ENCODE data around the gene SLC44A4.

The SLC44A4 gene

DNA sequence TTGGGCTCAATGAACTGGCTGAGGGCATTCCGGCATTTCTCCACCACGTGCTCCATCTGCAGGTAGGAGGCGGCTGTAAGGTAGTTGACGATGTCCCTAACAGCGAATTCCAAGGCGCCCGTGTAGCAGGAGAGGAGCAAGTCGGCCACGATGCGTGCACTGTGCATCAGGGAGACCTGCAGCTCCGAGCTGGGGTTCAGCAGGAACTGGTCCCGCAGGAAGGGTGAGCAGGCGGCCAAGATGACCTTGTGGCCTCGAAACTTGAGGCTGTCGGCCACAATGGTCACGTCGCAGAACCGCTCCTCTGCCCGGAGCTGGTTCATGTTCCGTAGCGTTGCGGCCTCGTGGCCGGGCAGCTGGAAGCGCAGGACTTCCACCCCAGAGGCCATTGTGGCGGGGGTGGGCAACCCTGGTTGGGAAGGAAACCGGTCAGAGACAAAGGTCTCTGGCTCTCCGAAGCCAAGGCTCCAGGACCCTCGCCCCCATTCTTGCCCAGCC is 22.2 kb upstream of the SLC44A4 start:
- no peak for DNase-seq

DNA sequence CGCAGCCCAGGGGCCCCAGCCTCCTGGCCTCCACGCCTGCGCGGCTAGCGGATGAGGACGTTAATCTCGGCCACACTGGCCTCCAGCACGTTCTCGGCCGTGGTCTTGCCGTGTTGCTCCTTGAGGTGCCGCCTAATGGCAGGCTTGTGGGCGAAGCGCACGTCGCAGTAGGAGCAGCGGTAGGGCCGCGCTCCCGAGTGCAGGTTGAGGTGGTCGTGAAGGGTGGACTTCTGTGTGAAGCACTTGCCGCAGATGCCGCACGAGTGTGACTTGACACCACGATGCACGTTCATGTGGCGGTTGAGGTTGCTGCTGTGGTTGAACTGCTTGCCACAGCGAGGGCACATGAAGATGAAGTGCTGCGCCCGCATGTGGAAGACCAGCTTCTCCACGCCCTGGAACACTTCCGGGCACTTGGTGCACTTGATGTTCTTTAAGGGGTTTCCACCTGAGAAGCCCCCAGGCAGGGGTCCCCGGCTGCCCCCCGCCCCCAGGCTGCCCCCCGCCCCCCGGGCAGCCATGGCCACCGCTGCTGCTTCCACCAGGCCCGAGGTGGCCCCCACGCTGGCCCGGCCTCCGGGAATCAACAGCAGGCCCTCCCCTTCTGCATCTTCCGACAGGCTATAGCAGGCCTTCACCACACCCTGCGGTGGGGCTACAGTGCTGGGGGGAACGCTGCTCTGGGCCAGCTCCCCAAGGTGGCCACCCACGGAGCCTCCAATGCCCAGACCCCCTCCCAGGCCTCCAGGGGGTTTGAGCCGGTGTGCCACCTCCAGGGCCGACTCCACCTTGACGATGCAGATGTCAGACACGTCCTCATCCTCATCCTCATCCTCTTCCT is 21.3 kb upstream of the SLC44A4 start:
- no peak for DNase-seq

DNA sequence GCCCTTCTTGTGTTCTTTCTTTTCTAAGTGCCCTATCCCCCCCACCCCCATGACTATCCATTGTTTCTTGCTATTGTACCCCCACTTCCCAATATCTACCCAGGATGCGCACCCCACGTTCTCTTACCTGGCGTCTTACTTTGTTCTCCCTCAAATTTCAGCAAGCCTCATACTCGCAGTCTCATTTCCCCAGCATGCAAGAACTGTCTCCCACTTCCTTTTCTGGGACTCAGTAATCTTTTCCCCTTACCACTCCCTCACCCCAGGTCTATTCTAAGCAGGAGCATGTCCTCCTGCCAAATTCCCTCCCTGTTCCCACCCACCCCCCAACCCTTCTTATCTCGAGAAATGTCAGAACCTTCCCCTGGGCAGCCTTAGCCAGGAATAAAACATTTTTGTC is 20.4 kb upstream of the SLC44A4 start:
- no peak for DNase-seq

DNA sequence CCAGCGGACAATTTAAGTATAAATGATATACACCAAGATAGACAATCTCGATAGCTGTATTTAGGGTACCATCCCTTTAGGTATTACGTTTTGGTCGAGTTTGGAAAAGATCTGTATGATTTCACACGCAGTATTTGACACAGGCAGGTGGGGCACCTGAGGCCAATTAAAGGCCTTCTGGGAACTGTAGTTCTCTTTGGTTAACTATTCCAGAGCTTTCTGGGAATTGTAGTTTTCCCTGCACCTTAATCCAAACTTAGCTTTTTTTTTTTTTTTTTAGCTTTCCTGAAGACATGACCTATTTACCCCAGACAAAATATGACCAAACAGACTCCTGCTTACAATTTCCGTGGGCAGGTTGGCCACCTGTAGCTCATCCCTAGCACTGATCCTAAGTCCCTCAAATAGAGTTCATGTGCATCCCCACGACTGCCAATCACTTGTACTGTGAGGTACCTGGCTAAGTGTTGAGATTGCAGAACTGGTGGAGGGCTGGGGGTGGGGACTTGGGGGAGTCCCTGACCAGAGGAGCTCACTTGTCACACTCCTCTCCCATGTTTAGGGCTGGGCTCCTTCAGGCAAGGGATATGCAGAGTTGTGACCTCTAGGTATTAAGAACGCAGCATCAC is 19.7 kb upstream of the SLC44A4 start:
- DNase-seq, result no peak

DNA sequence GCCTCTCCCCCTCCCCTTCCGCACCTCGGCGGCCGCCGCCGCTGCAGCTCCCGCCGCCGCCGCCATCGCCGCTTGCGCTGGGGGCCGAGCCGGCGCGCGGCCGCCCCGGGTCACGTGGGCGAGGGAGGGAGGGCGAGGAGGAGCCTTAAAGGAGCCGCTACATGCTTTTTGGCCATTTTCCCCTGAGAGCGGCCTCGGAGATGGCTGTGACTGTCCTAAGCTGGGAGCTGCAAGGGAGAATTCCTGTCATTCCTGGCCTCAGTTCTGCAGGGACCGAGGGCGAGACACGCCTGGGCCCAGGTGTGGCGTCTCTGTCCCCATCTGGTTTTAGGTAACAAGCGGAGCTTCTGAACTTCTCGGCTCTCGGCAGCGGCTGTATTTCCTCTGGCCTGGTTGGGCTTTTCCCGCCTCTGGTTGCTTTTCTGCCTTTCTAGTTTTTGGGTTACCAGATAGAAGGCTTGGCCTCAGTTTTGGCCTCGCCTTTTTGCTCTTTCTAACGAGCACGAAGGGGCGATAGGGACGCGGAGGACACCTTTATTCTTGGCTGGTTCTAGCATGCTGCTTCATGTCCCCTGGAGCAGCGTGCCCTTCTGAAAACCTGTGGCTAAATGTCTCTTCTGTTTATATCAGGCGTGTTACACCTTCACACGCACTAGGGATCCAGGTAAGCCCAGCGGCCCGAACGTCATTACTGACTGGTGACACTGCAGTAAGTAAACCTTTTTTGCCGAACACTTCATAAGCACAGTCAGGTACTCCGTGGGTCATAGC is 19.0 kb upstream of the SLC44A4 start, which contains the start of gene EHMT2:
Gene EHMT2, minus strand, starts transcription at position 87 of the 771 bp plus-strand sequence. Its CDS starts 21 bp downstream, at position 66.
- DNase-seq, result peak; percentile 76

DNA sequence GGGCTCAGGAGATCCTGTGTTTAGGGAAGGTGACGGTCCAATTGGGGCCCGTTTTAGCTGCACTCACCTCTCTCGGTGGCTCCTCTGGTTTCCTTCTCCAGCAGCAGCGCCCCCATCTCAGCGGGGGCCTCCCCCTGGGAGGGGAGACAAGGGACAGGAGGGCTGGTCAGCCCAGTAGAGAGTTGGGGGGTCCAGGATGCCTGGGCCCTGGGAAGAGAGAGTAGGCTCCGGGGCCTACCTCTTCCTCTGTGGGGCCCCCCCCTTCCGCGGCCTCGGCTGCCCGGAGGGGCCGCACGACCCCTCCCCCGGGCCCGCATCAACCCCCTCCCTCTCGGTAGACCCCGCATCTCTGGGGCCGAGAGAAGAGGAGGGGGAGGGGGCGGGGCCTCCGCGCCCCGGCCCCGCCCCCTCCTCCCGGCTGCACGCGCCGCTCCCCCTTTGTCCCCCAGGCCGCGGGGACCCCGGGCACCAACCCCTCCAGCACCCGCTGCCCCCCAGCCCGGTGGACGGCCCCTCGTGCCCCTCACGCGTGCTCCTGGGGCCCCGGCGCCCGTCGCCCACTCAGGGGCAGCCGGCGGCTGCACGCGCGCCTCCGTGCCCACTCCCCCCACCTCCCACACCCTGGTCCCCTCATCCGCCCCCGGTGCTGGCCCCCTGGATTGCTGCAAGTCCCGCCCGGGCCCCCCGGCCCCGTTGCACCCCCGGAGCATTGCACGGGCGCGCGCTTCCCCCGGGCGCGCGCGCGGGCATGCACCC is 18.2 kb upstream of the SLC44A4 start:
- DNase-seq, result no peak

DNA sequence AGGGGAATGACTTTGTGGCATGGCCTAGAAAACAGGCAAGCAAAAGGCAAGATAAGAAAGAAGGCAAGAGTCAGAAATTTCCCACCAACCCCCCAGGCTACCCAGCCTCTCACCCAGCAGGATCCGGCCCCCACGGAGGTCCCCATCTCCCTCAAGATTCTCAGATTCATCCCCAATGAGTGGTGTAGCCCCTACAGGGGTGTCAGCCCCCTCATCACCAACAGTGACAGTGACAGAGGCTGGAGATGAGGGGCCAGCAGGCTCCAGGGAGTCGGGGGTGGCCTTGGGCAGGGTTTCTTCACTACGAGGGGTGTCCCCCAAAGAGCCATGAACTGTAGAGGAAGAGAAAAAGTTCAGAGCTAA is 17.7 kb upstream of the SLC44A4 start:
- DNase-seq, result no peak

DNA sequence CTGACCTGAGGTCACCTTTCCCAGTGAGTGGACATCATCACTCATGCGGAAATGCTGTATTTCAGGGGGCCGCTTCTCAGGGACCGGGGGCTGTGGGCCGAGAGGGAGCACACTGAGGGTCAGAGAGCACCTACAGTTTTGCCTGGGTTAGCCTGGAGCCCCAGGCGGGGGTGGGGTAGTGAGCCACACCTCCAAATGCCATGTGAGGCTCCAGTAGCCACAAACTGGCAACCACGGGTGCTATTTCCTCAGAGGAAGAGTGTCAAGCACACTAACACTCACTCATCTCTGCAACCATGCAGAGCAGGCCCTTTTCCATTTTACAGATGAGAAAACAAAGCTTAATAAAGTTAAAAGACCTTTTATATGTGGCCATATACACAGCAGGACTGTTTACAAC is 14.0 kb upstream of the SLC44A4 start:
- DNase-seq, result no peak

DNA sequence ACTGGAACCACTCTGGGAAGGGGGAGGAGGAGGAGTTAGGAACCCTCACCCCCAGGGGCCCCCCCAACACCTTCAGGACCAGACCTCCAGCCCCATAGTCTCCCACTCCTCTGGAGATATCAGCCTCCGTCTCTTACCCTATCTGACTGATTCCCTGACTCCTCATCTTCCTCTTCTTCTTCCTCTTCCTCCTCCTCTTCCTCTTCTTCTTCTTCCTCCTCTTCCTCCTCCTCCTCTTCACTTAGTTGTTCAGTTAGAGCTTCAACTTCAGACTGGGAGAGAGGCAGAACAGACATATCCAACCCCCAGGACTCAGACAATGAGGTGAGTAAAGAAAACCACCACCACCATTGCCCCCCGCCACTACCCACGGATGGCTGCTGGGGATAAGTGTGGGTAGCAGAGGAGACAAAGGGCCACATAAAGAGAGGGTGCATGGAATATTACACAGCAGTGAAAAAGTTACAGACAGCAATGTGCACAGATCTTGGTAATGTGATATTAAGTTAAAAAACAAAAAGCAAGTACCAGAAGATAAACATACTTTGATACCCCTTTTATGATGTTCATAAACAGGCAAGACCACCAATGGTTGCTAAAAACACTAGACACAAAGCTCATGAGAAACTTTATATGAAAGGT is 10.7 kb upstream of the SLC44A4 start:
- no peak for DNase-seq

DNA sequence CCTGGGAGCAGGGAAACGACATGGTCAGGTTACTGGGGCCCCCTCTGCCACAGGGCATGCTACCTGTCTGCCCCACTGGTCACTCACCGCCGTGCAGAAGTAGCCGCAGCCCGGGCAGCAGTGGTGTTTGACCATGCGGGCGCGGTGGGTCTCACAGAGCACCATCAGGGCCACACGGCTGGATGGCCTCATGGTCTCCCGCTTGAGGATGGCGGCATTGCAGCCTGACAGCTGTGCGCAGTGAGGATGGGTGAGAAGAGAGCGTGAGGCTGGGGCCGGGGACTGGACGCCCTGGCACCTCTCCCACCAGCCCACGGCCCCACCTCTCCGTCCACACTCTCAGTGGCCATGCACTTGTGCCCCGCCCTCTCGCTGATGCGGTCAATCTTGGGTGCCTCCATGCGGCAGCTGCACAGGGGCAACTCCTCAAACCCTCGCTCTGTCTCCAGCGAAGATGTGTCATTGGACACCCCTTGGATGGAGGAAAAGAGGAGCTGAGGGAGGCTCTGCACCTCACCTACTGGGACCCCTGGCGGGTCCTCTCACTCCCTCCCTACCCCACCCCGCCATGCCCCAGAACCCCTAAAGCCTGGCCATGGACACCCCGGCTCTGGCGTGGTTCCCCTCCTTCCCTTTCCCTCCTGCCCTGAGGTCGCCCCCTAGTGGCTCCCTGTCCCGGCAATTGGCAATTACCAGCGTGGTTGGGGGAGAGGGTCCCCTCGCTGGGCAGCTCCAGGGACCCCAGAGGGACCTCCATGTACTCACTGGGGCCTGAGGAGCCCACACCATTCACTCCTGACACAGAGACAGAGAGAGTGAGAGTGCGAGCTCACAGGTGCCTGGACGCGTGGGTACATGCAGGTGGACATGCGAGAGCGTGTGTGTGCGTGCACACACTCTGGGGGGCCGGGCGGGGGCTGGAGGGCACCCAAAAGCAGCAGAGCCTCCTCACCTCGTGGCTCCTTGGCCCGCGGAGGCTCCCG is 9.8 kb upstream of the SLC44A4 start:
- peak; percentile 54 for DNase-seq

DNA sequence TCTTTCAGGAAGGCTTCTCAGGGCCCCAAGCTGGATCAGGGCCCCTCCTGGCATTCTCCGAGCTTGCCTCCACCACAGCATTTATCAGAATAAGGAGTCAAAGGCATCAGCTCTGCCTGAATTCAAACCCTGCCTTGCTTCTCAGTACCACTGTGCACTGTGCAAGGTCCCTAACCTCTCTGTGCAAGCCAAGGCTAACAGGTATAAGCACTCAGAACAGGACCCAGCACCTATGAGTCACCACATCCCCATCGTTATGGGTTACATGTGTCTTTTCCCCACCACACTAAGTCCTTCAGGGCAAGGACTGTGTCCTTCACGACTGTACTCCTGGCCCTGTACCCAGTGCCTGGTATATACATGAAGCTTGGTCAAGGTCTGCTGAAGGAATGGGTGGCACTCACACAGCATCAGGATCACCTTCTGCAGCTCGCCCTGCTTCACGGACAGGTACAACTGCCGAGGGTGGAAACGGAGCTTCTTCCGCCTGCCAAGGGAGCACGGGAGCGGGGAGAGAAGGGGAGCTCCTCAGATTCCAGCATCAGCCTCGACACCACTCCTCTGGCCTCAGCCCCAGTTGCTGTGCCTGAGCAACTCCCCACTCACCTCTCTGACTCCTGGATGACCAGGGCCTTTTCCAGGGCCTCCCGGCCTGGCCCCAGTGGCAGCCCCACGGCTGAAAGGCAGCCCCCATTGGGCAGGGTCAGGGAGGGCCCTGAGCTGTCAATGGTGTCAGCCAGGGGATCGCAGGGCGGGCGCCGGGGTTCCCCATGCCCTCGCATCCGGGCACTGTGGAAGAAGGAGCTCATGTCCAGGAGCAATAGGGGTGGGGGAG is 8.6 kb upstream of the SLC44A4 start:
- no peak for DNase-seq

DNA sequence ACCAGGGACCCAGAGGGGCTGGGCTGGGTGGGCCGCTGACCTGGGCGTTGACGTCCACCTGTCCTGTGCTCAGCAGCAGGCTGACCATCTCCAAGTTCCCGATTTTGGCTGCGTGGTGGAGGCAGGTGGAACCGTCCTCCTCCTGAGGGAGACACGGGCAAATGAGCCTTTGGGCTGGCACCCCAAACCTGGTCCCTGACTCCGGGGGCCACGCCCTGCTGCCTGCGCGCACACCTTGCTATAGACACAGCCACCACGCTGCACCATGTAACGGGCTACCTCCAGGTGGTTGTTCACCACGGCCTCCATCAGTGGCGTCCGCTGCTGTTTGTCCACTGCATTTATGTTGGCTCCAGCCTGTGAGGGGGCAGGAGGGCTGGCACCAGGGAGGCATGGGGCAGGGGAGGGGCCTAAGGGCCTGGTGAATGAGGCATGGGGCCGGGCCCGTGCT is 7.8 kb upstream of the SLC44A4 start:
- no peak for DNase-seq

DNA sequence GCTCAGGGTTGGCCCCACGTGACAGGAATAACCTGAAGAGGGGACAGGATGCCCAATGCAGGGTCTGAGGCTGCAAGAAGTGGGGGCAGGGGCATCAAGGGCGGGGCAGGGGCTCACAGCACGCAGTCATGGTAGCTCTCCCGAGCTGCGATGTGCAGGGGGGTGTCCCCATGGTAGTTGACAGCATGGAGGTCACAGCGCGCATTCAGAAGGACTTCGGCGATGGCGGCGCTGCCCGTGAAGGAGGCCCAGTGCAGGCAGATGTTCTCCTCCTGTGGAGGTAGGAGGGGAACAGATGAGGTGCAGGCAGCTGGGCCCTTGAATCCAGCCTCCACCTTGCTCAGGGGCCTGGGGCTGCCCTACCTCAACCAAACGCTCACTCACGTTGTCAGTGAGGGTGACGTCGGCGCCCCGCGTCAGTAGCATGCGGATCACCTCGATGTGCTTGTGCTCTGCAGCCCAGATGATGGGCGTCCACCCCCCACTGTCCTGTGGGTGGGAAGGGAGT is 5.8 kb upstream of the SLC44A4 start:
- no peak for DNase-seq

DNA sequence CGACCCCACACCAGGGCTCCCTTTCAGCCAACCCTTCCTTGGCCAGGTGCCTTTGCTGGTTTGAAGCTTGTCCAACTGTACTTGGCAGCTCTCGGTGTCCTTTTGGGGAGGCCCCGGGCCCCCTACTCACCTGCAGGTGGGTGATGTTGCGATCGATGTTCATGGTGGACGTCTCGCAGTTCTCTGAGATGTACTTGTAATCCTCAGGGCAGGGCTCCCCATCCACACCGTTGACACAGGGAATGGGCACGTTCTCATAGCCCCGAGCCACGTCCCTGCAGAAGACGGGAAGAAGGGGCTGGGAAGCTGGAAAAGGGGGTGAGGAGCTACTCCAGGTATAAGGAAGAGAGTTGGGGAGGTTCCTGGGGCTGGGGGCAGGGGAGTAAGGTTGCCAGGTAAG is 4.9 kb upstream of the SLC44A4 start:
- no peak for DNase-seq

DNA sequence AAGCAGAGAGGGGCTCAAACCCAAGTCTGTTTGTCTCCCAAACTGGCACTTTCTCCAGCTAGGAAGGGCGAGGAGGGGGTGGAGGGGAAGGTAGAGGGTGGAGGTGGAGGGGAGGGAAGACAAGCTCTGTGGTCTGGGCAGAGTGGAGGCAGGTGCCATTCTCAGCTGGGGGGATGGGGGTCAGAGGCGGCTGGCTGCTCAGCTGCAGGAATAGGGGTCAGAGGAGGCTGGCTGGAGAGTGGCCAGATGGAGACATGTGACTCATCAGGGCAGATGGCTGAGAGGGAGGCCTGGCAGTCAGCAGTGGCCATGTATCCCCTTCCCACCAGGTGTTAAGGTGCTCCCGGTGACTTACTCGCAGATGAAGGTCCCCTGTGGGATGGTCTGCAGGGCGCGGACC is 3.5 kb upstream of the SLC44A4 start:
- DNase-seq, result no peak

DNA sequence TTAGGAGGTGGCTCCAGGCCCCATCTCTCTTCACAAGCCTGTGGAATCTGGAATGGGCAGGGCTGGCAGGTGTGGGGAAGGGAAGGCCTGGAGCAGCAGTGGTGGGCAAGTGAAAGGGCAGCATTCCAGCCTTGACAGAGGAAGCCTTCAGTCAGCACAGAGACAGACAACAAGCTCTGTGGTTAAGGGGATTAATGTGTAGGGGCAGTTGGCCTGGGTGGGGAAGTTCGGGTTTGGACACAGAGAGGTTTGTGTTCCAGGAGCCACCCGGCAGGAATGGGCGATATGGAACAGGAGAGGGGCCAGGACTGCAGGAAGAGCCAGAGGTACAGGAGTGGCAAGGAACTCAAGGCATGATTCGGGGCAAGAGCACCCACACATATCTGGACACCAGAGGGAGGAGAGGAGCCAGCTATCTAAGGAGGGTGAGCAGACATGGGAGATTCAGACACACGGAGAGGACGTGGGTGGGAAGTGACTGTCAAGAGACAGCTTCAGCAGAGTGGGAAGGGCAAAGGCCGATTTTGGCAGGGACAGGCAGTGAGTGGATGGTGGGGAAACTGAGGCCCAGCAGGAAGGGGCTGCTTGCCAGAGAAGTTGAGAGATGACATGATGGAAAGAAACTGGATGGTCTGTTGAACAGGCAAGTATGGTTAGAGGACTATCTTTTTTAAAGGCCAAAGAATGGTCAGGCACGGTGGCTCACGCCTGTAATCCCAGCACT is 2.5 kb upstream of the SLC44A4 start:
- DNase-seq, result no peak

DNA sequence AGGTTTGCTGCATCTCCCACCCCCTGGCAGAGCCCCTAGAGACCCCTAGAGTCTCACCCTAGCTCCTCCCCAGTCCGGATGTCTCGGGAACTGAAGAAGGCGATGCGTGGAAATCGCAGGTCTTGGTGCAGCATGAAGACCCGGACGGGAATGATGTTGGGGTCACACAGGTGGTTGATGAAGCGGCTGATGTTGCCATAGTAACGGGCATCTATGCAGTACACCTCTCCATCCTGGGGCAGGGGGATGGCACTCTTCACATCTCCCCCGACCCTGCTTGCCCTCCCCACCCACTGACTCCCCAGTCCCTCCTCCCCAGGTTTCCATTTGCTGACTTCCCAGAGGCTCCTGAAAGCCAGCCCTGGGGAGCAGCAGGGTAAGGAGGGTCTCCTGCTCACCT is 1.8 kb upstream of the SLC44A4 start:
- DNase-seq, result no peak

DNA sequence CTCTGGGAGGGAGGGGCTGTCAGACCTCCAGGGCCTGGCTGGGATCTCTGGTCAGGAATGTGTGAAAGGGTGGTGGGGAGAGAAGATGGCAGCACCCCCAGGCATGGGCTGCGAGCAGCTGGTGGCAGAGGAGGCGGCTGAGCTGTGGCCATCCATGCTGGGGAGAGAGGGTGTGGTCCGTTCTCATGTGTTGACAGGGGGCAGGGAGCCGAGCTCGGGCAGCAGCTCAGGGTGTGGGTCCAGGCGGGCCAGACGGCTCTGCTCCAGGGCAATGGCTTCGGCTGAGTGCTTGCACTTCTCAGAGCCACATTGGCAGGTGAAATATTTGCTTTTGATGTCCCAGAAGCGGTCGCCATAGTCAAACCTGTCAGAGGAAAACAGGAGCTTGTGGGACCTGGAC is 1.1 kb upstream of the SLC44A4 start:
- no peak for DNase-seq

DNA sequence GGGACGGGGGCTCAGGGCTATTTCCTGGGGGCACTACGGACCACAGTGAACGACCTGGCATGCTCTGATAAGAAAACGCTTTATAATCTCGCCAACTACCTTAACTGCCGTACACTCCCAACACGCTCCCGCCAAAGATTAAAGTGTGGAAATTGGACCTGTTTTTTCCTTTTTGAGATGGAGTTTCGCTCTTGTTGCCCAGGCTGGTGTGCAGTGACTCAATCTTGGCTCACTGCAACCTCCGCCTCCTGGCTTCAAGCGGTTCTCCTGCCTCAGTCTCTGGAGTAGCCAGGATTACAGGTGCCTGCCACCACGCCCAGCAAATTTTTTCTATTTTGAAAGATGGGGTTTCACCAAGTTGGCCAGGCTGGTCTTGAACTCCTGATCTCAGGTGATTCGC is 346 bp upstream of the SLC44A4 start:
- no peak for DNase-seq
